MM.1S (cell line): ENCODE measurements around the gene MAP7D1.

Experiments used
- EZH2 ChIP-seq: fragments of 300-600 bp; sonication (generic); optimal IDR thresholded peaks from 2 replicates; pipeline ENCODE3; 2017; ENCODE audit warnings: low read depth, mild to moderate bottlenecking, antibody characterized with exemption, low read length, mixed read lengths
- TF ChIP-seq, protein P1 (sequence below): fragments of 300-600 bp; sonication (generic); IDR thresholded peaks from 2 replicates; pipeline ENCODE4 v1.5.1; 2016; ENCODE audit warnings: antibody characterized with exemption, low read length, mixed read lengths

GRCh38 chr1:36149973-36150295 lies 6.0 kb upstream of the MAP7D1 start:
- TF ChIP-seq EZH2, result no peak
- TF ChIP-seq, protein P1, sequence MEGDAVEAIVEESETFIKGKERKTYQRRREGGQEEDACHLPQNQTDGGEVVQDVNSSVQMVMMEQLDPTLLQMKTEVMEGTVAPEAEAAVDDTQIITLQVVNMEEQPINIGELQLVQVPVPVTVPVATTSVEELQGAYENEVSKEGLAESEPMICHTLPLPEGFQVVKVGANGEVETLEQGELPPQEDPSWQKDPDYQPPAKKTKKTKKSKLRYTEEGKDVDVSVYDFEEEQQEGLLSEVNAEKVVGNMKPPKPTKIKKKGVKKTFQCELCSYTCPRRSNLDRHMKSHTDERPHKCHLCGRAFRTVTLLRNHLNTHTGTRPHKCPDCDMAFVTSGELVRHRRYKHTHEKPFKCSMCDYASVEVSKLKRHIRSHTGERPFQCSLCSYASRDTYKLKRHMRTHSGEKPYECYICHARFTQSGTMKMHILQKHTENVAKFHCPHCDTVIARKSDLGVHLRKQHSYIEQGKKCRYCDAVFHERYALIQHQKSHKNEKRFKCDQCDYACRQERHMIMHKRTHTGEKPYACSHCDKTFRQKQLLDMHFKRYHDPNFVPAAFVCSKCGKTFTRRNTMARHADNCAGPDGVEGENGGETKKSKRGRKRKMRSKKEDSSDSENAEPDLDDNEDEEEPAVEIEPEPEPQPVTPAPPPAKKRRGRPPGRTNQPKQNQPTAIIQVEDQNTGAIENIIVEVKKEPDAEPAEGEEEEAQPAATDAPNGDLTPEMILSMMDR, result no peak
